ENCODE data around the gene INPP5J. TPM values are rescaled to one million over a fixed set of nuclear protein-coding genes. Genes with fewer than 3 reads are reported as not detected.

Gene INPP5J
- total and polyA plus RNA-seq, 10 of the 15 experiments (the other 5 are each of a cell fraction or from before 2014, with no cell fraction given): 0.18 to 2.8 (median 1.5) TPM; not detected in 1

GRCh38 chr22:31119026-31119717, 3.6 kb upstream of the INPP5J start:
- Histone ChIP-seq H3K4me1 (ENCODE audit: control insufficient read depth, insufficient read depth, low read length) (no peaks in the 10 kb centered on the region), H2AFZ (ENCODE audit: control insufficient read depth, low read depth, low read length) (no peak overlapping the region), H4K20me1 (ENCODE audit: control insufficient read depth, insufficient read depth) (no peaks in the 10 kb centered on the region), H3K4me3 (no peak overlapping the region), H3K9me3 (replicated peaks; ENCODE audit: control insufficient read depth, insufficient read depth, low read length) (no peaks in the 10 kb centered on the region), H3K27ac (ENCODE audit: control insufficient read depth, insufficient read depth) (no peak overlapping the region), H3K27me3 (replicated peaks in 1 of 2; ENCODE audit: control insufficient read depth in 2 of 2, insufficient read depth in 2 of 2, low read length in 1 of 2) (no peaks in the 10 kb centered on the region), H3K4me2 (ENCODE audit: control insufficient read depth, insufficient read depth) (no peak overlapping the region), H3K36me3 (ENCODE audit: control insufficient read depth in 2 of 2, insufficient read depth in 2 of 2, low read length in 1 of 2) (no peaks in the 10 kb centered on the region), H3K9ac (ENCODE audit: control insufficient read depth, insufficient read depth, low read length) (no peak overlapping the region), H3K79me2 (ENCODE audit: control insufficient read depth, insufficient read depth, low read length) (no peaks in the 10 kb centered on the region)
- ChIA-PET SMC1A (ENCODE audit: uncharacterized antibody, unreplicated experiment) (no interaction called here), RAD21 (ENCODE audit: unreplicated experiment) (no interaction called here), POLR2A (no interaction called here), CTCF (no interaction called here)
- FAIRE-seq (no peak), ATAC-seq (no peak), DNase-seq (ENCODE audit: low read depth, low spot score) (no peak)
- TF ChIP-seq SKIL (IDR thresholded peaks at IDR 0.05; ENCODE audit: low read depth, poor library complexity, severe bottlenecking): no peak
- no peak for TF ChIP-seq YY1 (IDR thresholded peaks at IDR 0.05; ENCODE audit: low read depth, low read length)
- TF ChIP-seq RCOR1 (conservative IDR thresholded peaks at IDR 0.05; ENCODE audit: low read depth, low read length): no peak
- TF ChIP-seq E4F1 (IDR thresholded peaks at IDR 0.05; ENCODE audit: borderline replicate concordance, partially characterized antibody): no peak
- no peak for TF ChIP-seq RB1 (IDR thresholded peaks at IDR 0.05; ENCODE audit: borderline replicate concordance)
- TF ChIP-seq ZNF24 (IDR thresholded peaks at IDR 0.05): no peak
- no peak for TF ChIP-seq POLR2AphosphoS2 (IDR thresholded peaks at IDR 0.05; ENCODE audit: low read depth, low read length)
- no peak for TF ChIP-seq SUZ12 (IDR thresholded peaks at IDR 0.05; ENCODE audit: unreplicated experiment)
- no peak for TF ChIP-seq CHD2 (IDR thresholded peaks at IDR 0.05; ENCODE audit: borderline replicate concordance, low read depth, low read length)
- no peak for TF ChIP-seq USF1 (IDR thresholded peaks at IDR 0.05; ENCODE audit: borderline replicate concordance, extremely low read length, insufficient read depth, low read depth, low read length)
- no peak for TF ChIP-seq ZNF274 (IDR thresholded peaks at IDR 0.05; ENCODE audit: insufficient read depth, insufficient read length)
- TF ChIP-seq CBFB (IDR thresholded peaks at IDR 0.05; ENCODE audit: low read depth): no peak
- in situ Hi-C loops (cut with MboI): no loop called here
- WGBS (ENCODE audit: insufficient coverage, insufficient replicate concordance, low lambda C conversion rate, missing lambda C conversion rate): 24% methylated on average over 7 of the region's 7 CpGs
- intact Hi-C loops (cut with micrococcal nuclease; ENCODE audit: unreplicated experiment): no loop called here
- BruUV-seq (replicated peaks): no TSS peak

Measured in GM12878 (cell line).